G401 (cell line): Measurements from ENCODE around the gene CCDC92. TPM values are rescaled to one million over a fixed set of nuclear protein-coding genes. Genes with fewer than 3 reads are reported as not detected.
"Not testable (repeated sequence)": the region's sequence is repeated elsewhere in the genome, so short reads cannot be mapped to it uniquely, and the experiment has no call there.

Experiments
- DNase-seq: peaks from one replicate; pipeline ENCODE4 v3.0.0-alpha.2; 2015; ENCODE audit warnings: low spot score
- in situ Hi-C: cut with HindIII; loops from 2 replicates; pipeline ENCODE4 v1.10.0; 2016; ENCODE audit warnings: low sequenced_read_pairs, mixed read lengths
- total RNA-seq: library from RNA; depleted of rRNA; stranded (reverse); fragments of >200 nt; shearing (Covaris generic); gene quantifications from 2 replicates; pipeline ENCODE4 v1.2.3, GENCODE V29; 2014

The CCDC92 gene
- total RNA-seq, 1 experiment from 2014 or later = 10.8 TPM

- in situ Hi-C loops = no loop called here
- DNase-seq = no peak
Observed at GRCh38 chr12:123956249-123956648, 16.4 kb downstream of the CCDC92 start.

DNA sequence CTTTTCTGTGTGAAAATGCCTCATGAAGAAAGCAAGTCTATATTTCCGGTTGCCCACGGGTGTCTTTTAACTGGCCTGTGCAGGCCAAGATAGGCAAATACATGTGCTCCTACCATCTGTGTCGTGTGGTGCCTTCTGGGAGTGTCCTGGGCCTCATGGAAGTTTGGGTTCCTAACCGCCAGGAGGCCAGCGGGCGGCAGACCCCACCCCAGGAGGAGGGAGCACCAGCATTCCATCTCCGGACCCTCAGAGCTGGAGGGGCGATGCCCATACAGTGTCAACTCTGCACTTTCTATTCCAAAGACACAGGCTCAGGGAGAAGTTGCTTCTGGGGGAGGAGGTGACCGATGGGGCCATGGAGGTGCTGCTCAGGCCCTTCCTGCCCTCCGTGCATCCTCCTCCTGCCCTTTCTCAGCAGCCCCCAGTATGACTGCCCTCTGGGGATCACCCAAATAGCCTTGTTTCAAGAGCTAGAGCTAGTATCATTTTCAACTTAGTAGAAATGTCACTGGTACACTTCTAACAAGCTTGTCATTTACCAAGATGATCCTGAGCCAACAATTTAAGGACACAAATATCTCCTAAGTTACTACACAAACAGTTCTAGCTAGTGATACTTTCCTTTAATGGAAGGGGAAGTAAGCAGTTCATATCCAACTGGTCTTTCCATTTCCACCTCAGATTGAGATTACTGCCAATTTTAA is 17.8 kb downstream of the CCDC92 start:
- in situ Hi-C loops = no loop called here
- no peak for DNase-seq

- in situ Hi-C loops = no loop called here
- no peak for DNase-seq
Observed at GRCh38 chr12:123952037-123952436, 20.6 kb downstream of the CCDC92 start.

DNA sequence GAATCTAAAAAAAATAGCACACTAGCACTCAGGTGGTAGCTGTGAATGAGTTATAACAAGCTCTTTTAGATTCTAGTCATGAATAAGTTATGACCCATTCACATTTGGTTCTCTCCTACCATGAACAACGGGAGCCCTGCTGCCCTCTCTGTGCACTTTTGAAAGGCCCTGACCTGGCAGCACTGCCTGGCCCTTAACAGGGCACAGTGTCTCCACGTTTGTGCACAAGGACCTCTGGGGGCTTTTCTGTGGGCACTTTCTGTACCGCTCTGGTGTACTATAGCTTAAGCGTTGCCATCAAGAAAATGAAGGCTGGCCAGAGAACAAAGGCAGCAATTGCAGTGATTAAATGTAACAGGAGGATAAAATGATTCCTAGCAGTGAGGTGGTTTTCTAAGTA is 21.2 kb downstream of the CCDC92 start:
- in situ Hi-C loops = no loop called here
- DNase-seq = no peak

DNA sequence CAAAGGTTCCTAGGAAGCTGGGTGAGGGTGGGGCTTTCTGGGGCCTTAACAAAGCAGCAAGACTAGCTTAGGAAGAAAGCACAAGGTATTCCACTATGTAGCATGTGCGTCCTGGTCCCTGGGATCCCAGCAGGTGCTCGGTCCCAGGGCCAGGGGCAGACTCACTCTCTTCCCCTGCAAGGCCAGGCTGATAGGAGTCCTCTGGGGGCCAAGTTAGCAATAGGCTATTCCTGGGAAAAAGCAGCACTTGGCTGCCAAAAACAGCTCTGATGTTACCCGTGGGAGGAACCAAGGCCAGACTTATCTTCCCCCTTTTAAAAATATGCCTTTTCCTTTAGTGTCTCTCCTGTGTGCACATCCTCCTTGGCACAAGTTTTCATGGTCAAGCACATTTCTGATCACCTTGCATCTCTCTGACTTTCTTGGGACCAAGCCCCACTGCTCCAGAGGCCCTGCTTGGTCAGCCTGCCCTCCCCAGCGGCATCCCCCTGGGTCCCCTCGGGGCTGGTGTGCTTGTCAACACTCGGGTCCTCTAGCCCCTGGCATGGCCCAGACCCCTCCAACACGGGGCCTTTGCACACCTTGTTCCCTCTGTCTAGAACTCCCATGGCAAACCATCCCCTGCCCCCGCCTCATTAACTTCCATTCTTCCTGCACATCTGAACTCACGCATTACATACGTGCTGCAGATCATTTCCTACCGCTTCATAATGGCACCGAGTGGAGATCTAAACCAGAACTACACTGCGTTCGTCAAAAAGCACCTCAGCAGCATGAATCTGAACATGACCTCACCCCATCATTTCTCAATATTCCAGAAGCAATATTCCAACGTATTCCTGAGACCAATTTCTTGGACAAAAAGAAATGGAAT is 21.9 kb downstream of the CCDC92 start:
- no peak for DNase-seq
- in situ Hi-C loops = no loop called here

DNA sequence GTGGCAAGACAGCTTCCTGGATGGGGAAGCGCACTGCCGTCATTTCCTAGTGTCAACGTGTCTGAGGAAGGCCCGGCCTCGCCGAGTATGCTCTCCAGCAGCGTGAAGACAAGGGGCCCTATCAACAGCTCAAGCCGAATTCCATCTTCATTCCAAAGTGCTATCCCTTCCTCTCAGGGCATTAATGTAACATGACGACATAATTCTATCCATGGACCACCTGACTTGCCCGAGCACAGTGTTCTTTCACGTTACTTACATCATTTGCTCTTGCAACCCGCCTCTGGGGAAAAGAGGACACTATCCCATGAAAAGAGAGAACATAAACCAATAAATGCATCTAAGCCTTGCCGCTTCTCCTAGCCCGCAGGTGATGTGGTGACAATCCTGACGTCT is 22.9 kb downstream of the CCDC92 start:
- in situ Hi-C loops = loop anchor here (25.0 kb wide), 1 partner anchor 162 kb away; no protein-coding TSS in a partner anchor
- DNase-seq = no peak

- peak; percentile 46 for DNase-seq
- in situ Hi-C loops = loop anchor here (25.0 kb wide), 1 partner anchor 162 kb away; no protein-coding TSS in a partner anchor
Observed at GRCh38 chr12:123948796-123949769, 23.5 kb downstream of the CCDC92 start.

- in situ Hi-C loops = loop anchor here (25.0 kb wide), 1 partner anchor 161 kb away; no protein-coding TSS in a partner anchor
- DNase-seq = peak; percentile 54
Observed at GRCh38 chr12:123948401-123948795, 24.2 kb downstream of the CCDC92 start.

DNA sequence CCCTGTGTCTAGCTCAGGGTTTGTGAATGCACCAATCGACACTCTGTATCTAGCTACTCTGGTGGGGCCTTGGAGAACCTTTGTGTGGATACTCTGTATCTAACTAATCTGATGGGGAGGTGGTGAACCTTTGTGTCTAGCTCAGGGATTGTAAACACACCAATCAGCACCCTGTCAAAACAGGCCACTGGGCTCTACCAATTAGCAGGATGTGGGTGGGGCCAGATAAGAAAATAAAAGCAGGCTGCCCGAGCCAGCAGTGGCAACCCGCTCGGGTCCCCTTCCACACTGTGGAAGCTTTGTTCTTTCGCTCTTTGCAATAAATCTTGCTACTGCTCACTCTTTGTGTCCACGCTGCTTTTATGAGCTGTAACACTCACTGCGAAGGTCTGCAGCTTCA is 25.1 kb downstream of the CCDC92 start:
- in situ Hi-C loops = loop anchor here (25.0 kb wide), 1 partner anchor 160 kb away; no protein-coding TSS in a partner anchor

DNA sequence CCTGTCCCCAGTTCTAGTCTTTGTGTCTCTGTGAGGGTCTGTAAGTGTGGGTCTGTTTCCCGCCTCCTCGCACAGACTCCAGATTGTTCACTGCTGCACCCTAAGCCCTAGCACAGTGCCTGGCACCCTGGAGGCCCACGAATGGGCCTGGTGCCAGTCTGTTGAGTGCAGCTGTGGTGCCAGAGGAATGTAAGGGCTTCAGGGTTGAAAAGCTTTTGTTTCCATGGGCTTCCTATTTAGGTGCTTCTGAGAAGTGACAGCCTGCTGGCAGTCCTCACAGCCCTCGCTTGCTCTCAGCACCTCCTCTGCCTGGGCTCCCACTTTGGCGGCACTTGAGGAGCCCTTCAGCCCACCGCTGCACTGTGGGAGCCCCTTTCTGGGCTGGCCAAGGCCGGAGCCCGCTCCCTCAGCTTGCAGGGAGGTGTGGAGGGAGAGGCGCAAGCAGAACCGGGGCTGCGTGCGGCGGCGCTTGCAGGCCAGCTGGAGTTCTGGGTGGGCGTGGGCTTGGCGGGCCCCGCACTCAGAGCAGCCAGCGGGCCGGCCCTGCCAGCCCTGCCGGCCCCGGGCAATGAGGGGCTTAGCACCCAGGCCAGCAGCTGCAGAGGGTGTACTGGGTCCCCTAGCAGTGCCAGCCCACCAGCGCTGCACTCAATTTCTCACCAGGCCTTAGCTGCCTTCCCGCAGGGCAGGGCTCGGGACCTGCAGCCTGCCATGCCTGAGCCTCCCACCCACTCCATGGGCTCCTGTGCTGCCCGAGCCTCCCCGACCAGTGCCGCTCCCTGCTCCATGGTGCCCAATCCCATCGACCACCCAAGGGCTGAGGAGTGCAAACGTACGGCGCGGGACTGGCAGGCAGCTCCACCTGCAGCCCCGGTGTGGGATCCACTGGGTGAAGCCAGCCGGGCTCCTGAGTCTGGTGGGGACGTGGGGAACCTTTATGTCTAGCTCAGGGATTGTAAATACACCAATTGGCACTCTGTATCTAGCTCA is 25.8 kb downstream of the CCDC92 start:
- in situ Hi-C loops = loop anchor here (25.0 kb wide), 1 partner anchor 160 kb away; no protein-coding TSS in a partner anchor
- DNase-seq = not testable (repeated sequence)

More for the DNA sequence above, 25.1 kb downstream of the CCDC92 start:
- not testable (repeated sequence) for DNase-seq

- no peak for DNase-seq
- in situ Hi-C loops = loop anchor here (25.0 kb wide), 1 partner anchor 159 kb away; no protein-coding TSS in a partner anchor
Observed at GRCh38 chr12:123946152-123946515, 26.5 kb downstream of the CCDC92 start.

- DNase-seq = peak; percentile 64
- in situ Hi-C loops = loop anchor here (25.0 kb wide), 1 partner anchor 158 kb away; no protein-coding TSS in a partner anchor
Observed at GRCh38 chr12:123945287-123946151, 27.1 kb downstream of the CCDC92 start.

DNA sequence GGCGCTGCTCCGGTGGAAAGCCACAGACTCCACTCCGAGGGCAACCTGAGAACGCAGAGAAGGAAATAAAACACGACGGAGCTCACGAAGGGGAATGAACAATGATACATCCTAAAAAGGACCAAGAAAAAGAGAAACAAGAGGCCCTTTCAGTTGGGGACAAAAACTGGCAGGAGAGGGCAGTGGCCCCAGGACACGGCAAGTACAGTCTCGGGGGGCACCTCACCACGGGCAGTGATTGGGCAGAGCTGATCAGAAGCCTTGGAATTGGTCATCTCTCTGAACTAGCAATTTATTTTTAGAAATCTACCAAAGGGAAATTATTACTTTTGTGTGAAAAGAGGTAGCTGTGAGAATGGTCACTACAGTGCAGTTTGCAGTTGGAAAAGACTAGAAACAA is 27.9 kb downstream of the CCDC92 start:
- DNase-seq = no peak
- in situ Hi-C loops = loop anchor here (25.0 kb wide), 1 partner anchor 157 kb away; no protein-coding TSS in a partner anchor

GRCh38 chr12:123943816-123944215 is 28.8 kb downstream of the CCDC92 start:
- no peak for DNase-seq

DNA sequence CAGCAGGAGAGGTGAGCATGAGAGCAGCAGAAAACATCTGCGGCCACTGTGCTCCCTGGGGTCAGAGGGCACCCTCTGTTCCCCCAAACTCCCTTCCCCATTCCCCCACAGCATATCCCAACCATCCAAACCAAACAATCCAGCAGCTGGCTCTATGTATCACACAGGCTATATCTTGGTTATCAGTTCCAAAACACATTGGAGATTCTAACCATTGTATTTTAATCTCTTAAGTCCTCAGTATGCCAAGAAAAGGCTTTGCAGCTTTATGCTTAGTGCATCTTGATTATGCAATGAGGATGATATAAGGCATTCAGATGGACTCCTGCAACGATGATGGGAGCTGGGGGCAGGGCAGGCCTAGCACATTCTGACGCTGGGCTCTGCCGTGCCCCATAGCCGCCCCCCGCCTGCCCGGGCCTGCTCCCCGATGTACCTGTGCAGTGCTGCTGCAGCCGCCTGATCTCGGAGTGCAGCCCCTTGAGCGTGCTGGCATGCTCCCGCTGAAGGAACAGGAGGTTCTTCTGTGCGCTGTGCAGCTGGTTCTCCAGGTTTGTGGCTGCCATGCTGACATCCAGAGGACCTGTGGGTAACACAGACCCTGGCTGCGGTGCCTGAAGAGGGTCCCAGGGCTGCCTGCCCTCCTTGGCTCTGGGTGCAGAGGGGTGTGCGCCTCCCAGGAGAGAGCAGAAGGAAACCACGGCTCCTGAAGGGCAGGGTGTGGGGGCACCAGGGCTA is 29.6 kb downstream of the CCDC92 start:
- DNase-seq = no peak
- in situ Hi-C loops = loop anchor here (25.0 kb wide), 1 partner anchor 156 kb away; no protein-coding TSS in a partner anchor

More at GRCh38 chr12:123943816-123944215, 28.8 kb downstream of the CCDC92 start:
- in situ Hi-C loops = loop anchor here (25.0 kb wide), 1 partner anchor 157 kb away; no protein-coding TSS in a partner anchor

GRCh38 chr12:123942238-123942653 is 30.4 kb downstream of the CCDC92 start:
- DNase-seq = peak; percentile 40
- in situ Hi-C loops = loop anchor here (25.0 kb wide), 1 partner anchor 155 kb away; no protein-coding TSS in a partner anchor
